ENCODE results near the gene PTPN14.

GRCh38 chr1:214326406-214326805 is 225.0 kb downstream of the PTPN14 start:
- TF ChIP-seq CTCF (IDR thresholded peaks at IDR 0.05) (no peak), POLR2A (IDR thresholded peaks at IDR 0.05) (no peak)
